Activated naive CD4-positive, alpha-beta T cell treated with anti-CD3 and anti-CD28 coated beads, Interleukin-2, amount 50 U/mL, for 72 hours (primary cell): ENCODE data around the gene AGTRAP. TPM values are rescaled to one million over a fixed set of nuclear protein-coding genes. Genes with fewer than 3 reads are reported as not detected.

Experiments used
- ATAC-seq, 2 donors: fragments of 150-1000 bp; cut with Tn5 transposase; 2 replicates each; pipeline ENCODE4 v1.10.0; 2021; ENCODE audit warnings: mild to moderate bottlenecking in 2 of 2, moderate library complexity in 2 of 2
- DNase-seq, 2 donors: peaks; one replicate each; pipeline ENCODE4 v3.0.0; 2021 to 2022; ENCODE audit warnings: low spot score in 2 of 2
- H3K27ac Mint-ChIP-seq, 2 donors: one replicate each; pipeline ENCODE4 v1.8.0; 2022; ENCODE audit warnings: mild to moderate bottlenecking in 2 of 2, mixed read lengths in 2 of 2
- H3K36me3 Mint-ChIP-seq, 2 donors: one replicate each; pipeline ENCODE4 v1.8.0; 2022; ENCODE audit warnings: mixed read lengths in 2 of 2
- H3K9me3 Mint-ChIP-seq, 2 donors: one replicate each; pipeline ENCODE4 v1.8.0; 2022; ENCODE audit warnings: mixed read lengths in 2 of 2
- total RNA-seq, 2 donors: library from RNA; stranded (reverse); gene quantifications; one replicate each; pipeline ENCODE4 v1.2.3, GENCODE V29; 2022

The AGTRAP gene
- total RNA-seq, 2 donors from 2014 or later, result 9.7 to 24.1 TPM

DNA sequence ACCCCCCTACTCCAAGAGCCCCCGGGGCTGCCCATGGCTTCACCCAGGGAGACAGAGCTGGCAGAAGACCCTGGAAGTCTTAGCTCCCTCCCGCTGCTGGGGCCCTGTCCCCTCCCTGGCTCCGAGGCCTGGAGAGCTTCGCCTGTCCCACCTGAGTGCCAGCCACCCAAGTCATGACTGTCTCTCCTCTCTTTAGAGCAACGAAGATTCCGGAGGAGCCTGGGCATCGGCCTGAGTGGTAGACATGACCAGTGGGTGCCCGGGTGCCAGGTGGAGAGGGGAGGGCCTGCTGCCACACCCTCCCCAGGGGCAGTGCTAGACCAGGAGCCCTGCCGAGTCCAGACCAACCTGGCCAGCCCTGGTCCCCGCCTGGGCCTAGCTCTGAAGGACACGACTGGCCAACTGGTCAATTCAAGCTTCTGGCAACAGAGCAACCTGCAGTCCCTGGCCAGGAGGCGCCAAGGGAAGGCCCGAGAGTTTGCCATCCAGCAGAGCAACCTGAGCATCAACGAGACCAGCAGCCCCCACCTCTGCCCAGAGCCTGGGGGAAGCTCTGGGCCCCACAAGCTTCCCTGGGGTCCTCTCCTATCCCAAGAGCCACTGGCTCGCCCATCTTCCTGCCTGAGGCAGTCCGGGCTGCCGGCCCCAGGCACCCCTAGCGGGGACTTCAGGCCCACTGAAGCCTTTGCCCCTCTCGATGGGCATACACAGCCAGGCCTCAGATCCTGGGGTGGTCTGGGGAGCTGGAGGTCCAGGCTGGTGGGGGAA lies 29.9 kb downstream of the AGTRAP start:
- peak overlapping the region in 1 of 2 donors; percentile 45 for H3K27ac Mint-ChIP-seq
- no peaks in the 10 kb centered on the region for H3K36me3 Mint-ChIP-seq
- ATAC-seq, result no peak
- H3K9me3 Mint-ChIP-seq, result no peaks in the 10 kb centered on the region
- DNase-seq, result no peak

- ATAC-seq (no peak), DNase-seq (no peak)
- H3K9me3 Mint-ChIP-seq, result no peaks in the 10 kb centered on the region
- H3K27ac Mint-ChIP-seq, result no peak overlapping the region
- H3K36me3 Mint-ChIP-seq, result no peaks in the 10 kb centered on the region
These were observed 30.5 kb downstream of the AGTRAP start for GRCh38 chr1:11766429-11766776.

- ATAC-seq (no peak), DNase-seq (no peak)
- H3K9me3 Mint-ChIP-seq, result no peaks in the 10 kb centered on the region
- no peak overlapping the region for H3K27ac Mint-ChIP-seq
- H3K36me3 Mint-ChIP-seq, result no peaks in the 10 kb centered on the region
These were observed 32.2 kb downstream of the AGTRAP start for GRCh38 chr1:11767922-11768704.

DNA sequence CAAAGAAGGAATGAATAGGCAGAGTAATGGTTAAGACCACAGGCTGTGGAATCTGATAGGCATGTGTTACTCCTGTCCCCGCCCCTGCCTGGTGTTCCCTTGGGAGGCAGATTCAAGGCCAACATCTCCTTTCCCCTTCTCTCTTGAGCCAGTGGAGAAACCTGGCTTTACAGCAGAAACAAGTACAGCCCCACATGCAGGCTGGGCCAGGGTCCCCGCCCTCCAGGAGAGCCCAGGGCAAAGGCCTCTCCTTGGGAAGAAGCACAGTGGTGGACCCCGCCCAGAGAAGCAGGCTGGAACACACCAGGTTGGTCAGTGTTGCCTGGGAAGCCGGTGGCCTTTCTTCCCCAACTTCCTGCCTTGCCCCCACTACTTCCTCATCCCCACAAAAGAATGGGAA lies 32.9 kb downstream of the AGTRAP start:
- Mint-ChIP-seq H3K9me3 (no peaks in the 10 kb centered on the region), H3K36me3 (no peaks in the 10 kb centered on the region), H3K27ac (no peak overlapping the region)
- ATAC-seq, result no peak
- no peak for DNase-seq

- no peaks in the 10 kb centered on the region for H3K36me3 Mint-ChIP-seq
- H3K27ac Mint-ChIP-seq, result no peak overlapping the region
- H3K9me3 Mint-ChIP-seq, result no peaks in the 10 kb centered on the region
- no peak for ATAC-seq
- no peak for DNase-seq
These were observed 33.3 kb downstream of the AGTRAP start for GRCh38 chr1:11769274-11769673.

- Mint-ChIP-seq H3K9me3 (no peaks in the 10 kb centered on the region), H3K27ac (no peak overlapping the region), H3K36me3 (no peaks in the 10 kb centered on the region)
- DNase-seq, result no peak
- ATAC-seq, result no peak
These were observed 34.1 kb downstream of the AGTRAP start for GRCh38 chr1:11770011-11770410.

DNA sequence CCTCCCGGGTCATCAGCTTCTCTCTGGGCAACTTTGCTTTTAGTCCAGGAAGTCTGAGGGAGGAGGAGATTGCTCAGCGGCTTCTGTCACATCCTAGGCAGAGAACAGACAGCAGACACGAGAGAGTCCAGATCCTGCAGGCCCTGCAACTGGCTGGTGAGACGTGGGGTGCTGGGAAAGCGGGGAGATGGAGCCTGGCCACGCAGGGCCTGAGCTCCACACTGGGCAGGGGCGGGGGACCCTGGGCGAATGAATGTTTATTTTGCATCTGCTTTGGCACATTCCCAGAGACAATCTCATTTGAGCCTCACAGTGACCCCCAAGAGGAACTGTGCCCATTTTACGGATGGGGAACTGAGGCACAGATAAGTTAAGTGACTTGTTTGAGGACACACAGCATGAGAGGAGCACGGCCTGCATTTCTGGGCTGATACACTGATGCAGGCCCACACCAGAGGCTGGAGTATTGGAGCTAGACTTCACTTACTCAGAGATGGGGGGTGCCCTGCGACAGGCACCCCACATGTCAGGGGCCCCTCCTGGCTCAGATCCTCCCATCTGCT lies 35.6 kb downstream of the AGTRAP start:
- Mint-ChIP-seq H3K9me3 (no peaks in the 10 kb centered on the region), H3K27ac (no peak overlapping the region), H3K36me3 (no peaks in the 10 kb centered on the region)
- ATAC-seq, result no peak
- DNase-seq, result no peak

DNA sequence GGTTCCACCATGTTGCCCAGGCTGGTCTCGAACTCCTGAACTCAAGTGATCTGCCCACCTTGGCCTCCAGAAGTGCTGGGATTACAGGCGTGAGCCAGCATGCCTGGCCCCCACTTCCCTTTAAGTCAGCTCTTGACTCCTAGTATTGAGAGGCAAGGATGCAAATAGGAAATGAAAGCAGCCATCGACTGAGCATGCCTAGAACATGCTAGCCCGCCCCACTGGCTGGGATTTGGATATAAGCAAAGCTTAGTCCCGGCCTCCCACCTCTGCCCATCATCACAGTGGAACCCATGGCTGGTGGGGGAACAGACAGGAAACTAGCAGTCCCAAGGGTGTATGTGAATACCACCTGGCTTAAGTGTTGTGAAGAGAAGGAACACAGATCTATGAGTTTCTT lies 36.5 kb downstream of the AGTRAP start:
- H3K36me3 Mint-ChIP-seq, result no peaks in the 10 kb centered on the region
- H3K27ac Mint-ChIP-seq, result no peak overlapping the region

DNA sequence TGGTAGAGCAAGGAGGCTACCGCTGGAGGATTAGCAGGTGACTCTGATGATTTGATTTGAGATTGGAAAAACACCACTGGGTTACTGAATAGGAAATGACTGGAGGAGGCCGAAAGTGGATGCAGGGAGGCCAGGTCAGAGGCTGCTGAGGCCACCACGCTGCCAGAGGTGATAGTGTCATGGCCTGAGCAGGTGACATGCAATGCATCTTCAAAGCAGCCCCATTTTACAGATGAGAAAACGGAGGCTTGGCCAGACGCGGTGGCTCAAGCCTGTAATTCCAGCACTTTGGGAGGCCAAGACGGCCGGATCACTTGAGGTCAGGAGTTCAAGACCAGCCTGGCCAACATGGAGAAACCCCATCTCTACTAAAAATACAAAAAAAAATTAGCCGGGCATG lies 38.8 kb downstream of the AGTRAP start:
- no peak overlapping the region for H3K27ac Mint-ChIP-seq
- DNase-seq (no peak), ATAC-seq (no peak)
- no peaks in the 10 kb centered on the region for H3K36me3 Mint-ChIP-seq
- H3K9me3 Mint-ChIP-seq, result no peaks in the 10 kb centered on the region

More for the DNA sequence above, 36.5 kb downstream of the AGTRAP start:
- DNase-seq, result no peak
- no peaks in the 10 kb centered on the region for H3K9me3 Mint-ChIP-seq
- ATAC-seq, result no peak

DNA sequence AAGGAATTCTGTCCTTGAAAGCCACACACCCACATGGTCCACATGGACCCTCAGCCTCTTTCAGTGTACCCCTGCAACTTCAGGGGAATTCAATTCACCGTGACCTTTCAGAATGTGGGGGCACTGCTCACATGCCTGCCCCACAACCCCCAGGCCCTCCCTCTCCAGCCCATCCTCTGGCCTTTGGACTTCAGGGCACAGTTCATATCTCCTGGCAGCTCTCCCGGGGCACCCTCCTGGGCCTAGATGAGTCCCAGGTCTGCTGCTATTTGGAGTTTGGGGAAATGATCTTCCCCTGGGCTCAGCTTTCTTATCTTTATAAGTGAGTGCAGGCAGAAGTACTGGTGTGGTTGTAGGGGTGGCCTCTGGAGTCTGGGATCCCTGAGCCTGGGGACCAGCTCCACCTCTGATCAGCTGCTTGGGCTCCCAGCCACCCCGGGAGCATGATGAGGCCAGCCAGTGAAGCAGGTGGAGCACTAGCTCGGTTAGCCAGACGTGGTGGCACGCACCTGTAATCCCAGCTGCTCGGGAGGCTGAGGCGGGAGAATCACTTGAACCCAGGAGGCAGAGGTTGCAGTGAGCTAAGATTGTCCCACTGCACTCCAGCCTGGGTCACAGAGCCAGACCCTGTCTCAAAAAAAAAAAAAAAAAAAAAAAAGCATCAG lies 41.9 kb downstream of the AGTRAP start:
- no peak for ATAC-seq
- Mint-ChIP-seq H3K27ac (peak overlapping the region in 1 of 2 donors; percentile 60), H3K36me3 (no peaks in the 10 kb centered on the region), H3K9me3 (no peaks in the 10 kb centered on the region)
- no peak for DNase-seq

DNA sequence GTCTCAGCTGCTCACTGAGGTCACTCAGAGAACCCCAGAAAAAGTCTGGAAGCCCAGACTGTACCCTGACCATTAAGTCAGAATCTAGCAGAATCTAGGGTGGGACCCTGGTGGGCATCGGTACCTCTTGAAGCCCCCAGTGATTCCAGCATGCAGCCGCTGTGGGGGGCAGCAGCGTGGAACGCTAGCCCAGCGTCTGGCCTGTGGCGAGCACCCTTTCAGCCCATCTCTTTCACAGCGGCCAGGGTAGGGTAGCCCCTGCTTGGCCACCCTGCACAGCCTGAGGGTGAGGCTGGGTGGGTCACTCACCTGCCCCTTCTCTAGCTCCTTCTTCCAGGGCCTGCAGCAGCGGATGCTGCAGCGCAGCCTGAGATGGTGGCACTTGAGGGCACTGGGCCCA lies 42.4 kb downstream of the AGTRAP start:
- no peak for ATAC-seq
- no peak for DNase-seq
- Mint-ChIP-seq H3K9me3 (no peaks in the 10 kb centered on the region), H3K36me3 (no peaks in the 10 kb centered on the region), H3K27ac (no peak overlapping the region)

GRCh38 chr1:11778844-11779623 lies 43.1 kb downstream of the AGTRAP start:
- DNase-seq (no peak), ATAC-seq (no peak)
- Mint-ChIP-seq H3K27ac (no peak overlapping the region), H3K36me3 (no peaks in the 10 kb centered on the region), H3K9me3 (no peaks in the 10 kb centered on the region)

DNA sequence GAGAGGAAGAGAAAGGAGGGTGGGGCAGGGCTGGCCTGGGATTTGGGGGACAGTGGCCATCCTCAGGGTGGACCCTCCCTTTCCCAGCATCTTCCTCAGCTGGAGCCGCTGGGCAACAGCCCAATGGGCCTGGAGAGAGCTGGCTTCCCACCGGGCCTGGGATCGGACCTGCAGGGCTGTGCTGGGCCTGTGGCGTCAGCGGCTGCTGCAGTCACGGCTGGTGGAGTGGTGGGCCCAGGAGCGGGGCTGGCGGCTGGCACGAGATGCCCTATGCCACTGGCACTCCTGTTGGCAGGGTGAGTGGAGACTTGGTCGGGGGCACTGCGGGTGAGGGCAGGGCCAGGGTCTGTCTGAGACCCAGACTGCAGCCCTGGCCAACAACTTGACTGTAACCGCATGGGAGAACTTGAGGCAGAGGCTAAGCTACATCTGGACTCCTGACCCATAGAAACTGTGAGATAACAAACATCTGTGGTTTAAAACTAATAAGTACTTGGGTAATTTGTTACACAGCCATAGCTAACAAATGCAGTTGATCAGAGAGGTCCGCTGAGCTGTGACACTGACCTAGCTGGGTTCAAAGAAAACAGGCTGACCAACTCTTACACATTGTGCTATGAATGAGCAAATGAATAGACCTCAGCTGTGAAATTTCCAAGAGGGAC lies 43.9 kb downstream of the AGTRAP start:
- ATAC-seq (no peak), DNase-seq (no peak)
- Mint-ChIP-seq H3K36me3 (no peaks in the 10 kb centered on the region), H3K27ac (no peak overlapping the region), H3K9me3 (no peaks in the 10 kb centered on the region)

- H3K9me3 Mint-ChIP-seq, result no peaks in the 10 kb centered on the region
- no peak for ATAC-seq
These were observed 44.6 kb downstream of the AGTRAP start for GRCh38 chr1:11780380-11781147.

GRCh38 chr1:11781297-11781696 lies 45.4 kb downstream of the AGTRAP start:
- Mint-ChIP-seq H3K27ac (no peak overlapping the region), H3K9me3 (no peaks in the 10 kb centered on the region), H3K36me3 (no peaks in the 10 kb centered on the region)
- DNase-seq (no peak), ATAC-seq (no peak)

More at GRCh38 chr1:11780380-11781147, 44.6 kb downstream of the AGTRAP start:
- no peaks in the 10 kb centered on the region for H3K36me3 Mint-ChIP-seq
- no peak overlapping the region for H3K27ac Mint-ChIP-seq
- no peak for DNase-seq
